BE2C (cell line): ENCODE data around the gene MAPK14.

Experiments
- DNase-seq: peaks from one replicate; pipeline ENCODE4 v3.0.0-alpha.2; 2020
- H3K27me3 ChIP-seq: fragments of 250-450 bp; sonication (Bioruptor Pico); 2 replicates; pipeline ENCODE4 v1.5.1; 2020; ENCODE audit warnings: mild to moderate bottlenecking
- H3K36me3 ChIP-seq: fragments of 250-450 bp; sonication (Bioruptor Pico); 2 replicates; pipeline ENCODE4 v1.5.1; 2020; ENCODE audit warnings: mild to moderate bottlenecking
- H3K4me1 ChIP-seq: fragments of 250-450 bp; sonication (Bioruptor Pico); 2 replicates; pipeline ENCODE4 v1.5.1; 2020
- H3K4me3 ChIP-seq: 2 replicates; pipeline ENCODE4 v1.5.1; 2011; ENCODE audit warnings: low read depth, low read length
- H3K9me3 ChIP-seq: fragments of 250-450 bp; sonication (Bioruptor Pico); 2 replicates; pipeline ENCODE4 v1.5.1; 2020
- CTCF ChIP-seq: IDR thresholded peaks from 2 replicates; pipeline ENCODE4 v1.5.1; 2012; ENCODE audit warnings: mild to moderate bottlenecking, low read depth, low read length

MAPK14 gene

GRCh38 chr6:36133912-36134311 lies 106.3 kb downstream of the MAPK14 start:
- peaks cover 28% of the 10 kb centered on the region for H3K4me1 ChIP-seq
- no peak for DNase-seq
- no peak for TF ChIP-seq CTCF
- H3K4me3 ChIP-seq, result no peak overlapping the region
- H3K36me3 ChIP-seq, result no peaks in the 10 kb centered on the region
- H3K9me3 ChIP-seq, result no peaks in the 10 kb centered on the region
- no peaks in the 10 kb centered on the region for H3K27me3 ChIP-seq

GRCh38 chr6:36135053-36135731 lies 107.6 kb downstream of the MAPK14 start:
- peaks cover 31% of the 10 kb centered on the region for H3K4me1 ChIP-seq
- no peak for DNase-seq

GRCh38 chr6:36136034-36136433 lies 108.4 kb downstream of the MAPK14 start:
- peaks cover 30% of the 10 kb centered on the region for H3K4me1 ChIP-seq
- no peaks in the 10 kb centered on the region for H3K9me3 ChIP-seq
- H3K4me3 ChIP-seq, result no peak overlapping the region
- H3K36me3 ChIP-seq, result no peaks in the 10 kb centered on the region
- H3K27me3 ChIP-seq, result no peaks in the 10 kb centered on the region
- DNase-seq, result no peak
- no peak for TF ChIP-seq CTCF

More at GRCh38 chr6:36135053-36135731, 107.6 kb downstream of the MAPK14 start:
- no peak for TF ChIP-seq CTCF
- Histone ChIP-seq H3K9me3 (no peaks in the 10 kb centered on the region), H3K36me3 (no peaks in the 10 kb centered on the region), H3K4me3 (no peak overlapping the region), H3K27me3 (no peaks in the 10 kb centered on the region)

- Histone ChIP-seq H3K36me3 (no peaks in the 10 kb centered on the region), H3K9me3 (no peaks in the 10 kb centered on the region), H3K27me3 (no peaks in the 10 kb centered on the region), H3K4me1 (peaks cover 25% of the 10 kb centered on the region), H3K4me3 (no peak overlapping the region)
- TF ChIP-seq CTCF, result no peak
- no peak for DNase-seq
These were observed 108.9 kb downstream of the MAPK14 start for GRCh38 chr6:36136551-36136950.

GRCh38 chr6:36138667-36139066 lies 111.1 kb downstream of the MAPK14 start:
- Histone ChIP-seq H3K36me3 (no peaks in the 10 kb centered on the region), H3K27me3 (no peaks in the 10 kb centered on the region), H3K4me3 (no peak overlapping the region), H3K9me3 (no peaks in the 10 kb centered on the region), H3K4me1 (peaks cover 10% of the 10 kb centered on the region)
- no peak for DNase-seq
- TF ChIP-seq CTCF, result no peak

GRCh38 chr6:36139431-36139830 lies 111.8 kb downstream of the MAPK14 start:
- Histone ChIP-seq H3K4me3 (no peak overlapping the region), H3K27me3 (no peaks in the 10 kb centered on the region), H3K9me3 (no peaks in the 10 kb centered on the region), H3K36me3 (no peaks in the 10 kb centered on the region), H3K4me1 (peaks cover 10% of the 10 kb centered on the region)
- TF ChIP-seq CTCF, result peak; percentile 82
- DNase-seq, result peak; percentile 91
